SJCRH30 (cell line): ENCODE results near the gene TTC7B. TPM values are rescaled to one million over a fixed set of nuclear protein-coding genes. Genes with fewer than 3 reads are reported as not detected.
"Not testable (repeated sequence)": the region's sequence is repeated elsewhere in the genome, so short reads cannot be mapped to it uniquely, and the experiment has no call there.

Source experiments
- DNase-seq, 2 experiments: peaks; one replicate each; pipeline ENCODE4 v3.0.0-alpha.2; 2015 to 2020
- H3K27ac ChIP-seq: fragments of 250-450 bp; sonication (Bioruptor Pico); 2 replicates; pipeline ENCODE4 v1.5.1; 2020; ENCODE audit warnings: mild to moderate bottlenecking, moderate library complexity
- H3K27me3 ChIP-seq: fragments of 250-450 bp; sonication (Bioruptor Pico); 2 replicates; pipeline ENCODE4 v1.5.1; 2020; ENCODE audit warnings: mild to moderate bottlenecking, moderate library complexity
- H3K36me3 ChIP-seq: fragments of 250-450 bp; sonication (Bioruptor Pico); 2 replicates; pipeline ENCODE4 v1.5.1; 2020; ENCODE audit warnings: mild to moderate bottlenecking, moderate library complexity
- H3K4me1 ChIP-seq: fragments of 250-450 bp; sonication (Bioruptor Pico); 2 replicates; pipeline ENCODE4 v1.5.1; 2020; ENCODE audit warnings: mild to moderate bottlenecking, moderate library complexity
- H3K4me3 ChIP-seq: fragments of 250-450 bp; sonication (Bioruptor Pico); 2 replicates; pipeline ENCODE4 v1.5.1; 2020; ENCODE audit warnings: mild to moderate bottlenecking, moderate library complexity
- H3K9me3 ChIP-seq: fragments of 250-450 bp; sonication (Bioruptor Pico); replicated peaks from 2 replicates; pipeline ENCODE4 v1.5.1; 2020; ENCODE audit warnings: mild to moderate bottlenecking, moderate library complexity
- total RNA-seq: library from RNA; depleted of rRNA; stranded (reverse); fragments of >200 nt; shearing (Covaris generic); gene quantifications from 2 replicates; pipeline ENCODE4 v1.2.3, GENCODE V29; 2014

TTC7B gene
- total RNA-seq, 1 experiment from 2014 or later: 45.9 TPM

- DNase-seq: no peak
- H3K4me3 ChIP-seq: no peak overlapping the region
- no peaks in the 10 kb centered on the region for H3K9me3 ChIP-seq
- peaks cover 6% of the 10 kb centered on the region for H3K4me1 ChIP-seq
- H3K27ac ChIP-seq: no peak overlapping the region
- no peaks in the 10 kb centered on the region for H3K27me3 ChIP-seq
- no peaks in the 10 kb centered on the region for H3K36me3 ChIP-seq
Measured at GRCh38 chr14:90538716-90539495, 277.3 kb downstream of the TTC7B start.

- no peak overlapping the region for H3K27ac ChIP-seq
- H3K4me1 ChIP-seq: peaks cover 11% of the 10 kb centered on the region
- no peak for DNase-seq
- H3K36me3 ChIP-seq: no peaks in the 10 kb centered on the region
- no peaks in the 10 kb centered on the region for H3K9me3 ChIP-seq
- no peaks in the 10 kb centered on the region for H3K27me3 ChIP-seq
- H3K4me3 ChIP-seq: no peak overlapping the region
Measured at GRCh38 chr14:90538095-90538494, 278.1 kb downstream of the TTC7B start.

GRCh38 chr14:90536511-90537191 lies 279.6 kb downstream of the TTC7B start:
- Histone ChIP-seq H3K9me3 (no peaks in the 10 kb centered on the region), H3K4me1 (peaks cover 11% of the 10 kb centered on the region), H3K4me3 (no peak overlapping the region), H3K36me3 (no peaks in the 10 kb centered on the region), H3K27me3 (no peaks in the 10 kb centered on the region), H3K27ac (no peak overlapping the region)
- no peak for DNase-seq

- peaks cover 11% of the 10 kb centered on the region for H3K4me1 ChIP-seq
- no peak for DNase-seq
- H3K27ac ChIP-seq: no peak overlapping the region
- no peaks in the 10 kb centered on the region for H3K36me3 ChIP-seq
- no peak overlapping the region for H3K4me3 ChIP-seq
- no peaks in the 10 kb centered on the region for H3K27me3 ChIP-seq
- no peaks in the 10 kb centered on the region for H3K9me3 ChIP-seq
Measured at GRCh38 chr14:90536092-90536491, 280.1 kb downstream of the TTC7B start.

GRCh38 chr14:90535556-90536090 lies 280.6 kb downstream of the TTC7B start:
- DNase-seq: no peak
- H3K27ac ChIP-seq: no peak overlapping the region
- no peak overlapping the region for H3K4me3 ChIP-seq

GRCh38 chr14:90534838-90535555 lies 281.2 kb downstream of the TTC7B start:
- H3K4me3 ChIP-seq: no peak overlapping the region
- H3K9me3 ChIP-seq: no peaks in the 10 kb centered on the region
- H3K27ac ChIP-seq: no peak overlapping the region; the same call in 1 of the 2 replicates
- H3K4me1 ChIP-seq: peaks cover 11% of the 10 kb centered on the region
- no peaks in the 10 kb centered on the region for H3K36me3 ChIP-seq
- no peaks in the 10 kb centered on the region for H3K27me3 ChIP-seq
- DNase-seq: no peak

More at GRCh38 chr14:90535556-90536090, 280.6 kb downstream of the TTC7B start:
- peaks cover 11% of the 10 kb centered on the region for H3K4me1 ChIP-seq
- H3K9me3 ChIP-seq: no peaks in the 10 kb centered on the region
- no peaks in the 10 kb centered on the region for H3K27me3 ChIP-seq
- H3K36me3 ChIP-seq: no peaks in the 10 kb centered on the region

- H3K27me3 ChIP-seq: no peaks in the 10 kb centered on the region
- H3K27ac ChIP-seq: peak overlapping the region; percentile 54
- H3K9me3 ChIP-seq: no peaks in the 10 kb centered on the region
- no peak overlapping the region for H3K4me3 ChIP-seq
- H3K36me3 ChIP-seq: no peaks in the 10 kb centered on the region
- peak; percentile 57 to 63 for DNase-seq
- peaks cover 11% of the 10 kb centered on the region for H3K4me1 ChIP-seq
Measured at GRCh38 chr14:90534091-90534837, 282.0 kb downstream of the TTC7B start.

GRCh38 chr14:90533591-90534021 lies 282.6 kb downstream of the TTC7B start:
- Histone ChIP-seq H3K27ac (peak overlapping the region; percentile 54), H3K9me3 (no peaks in the 10 kb centered on the region), H3K4me1 (peaks cover 11% of the 10 kb centered on the region), H3K27me3 (no peaks in the 10 kb centered on the region), H3K36me3 (no peaks in the 10 kb centered on the region), H3K4me3 (no peak overlapping the region)
- no peak for DNase-seq

- Histone ChIP-seq H3K4me3 (no peak overlapping the region), H3K4me1 (peaks cover 11% of the 10 kb centered on the region), H3K27me3 (no peaks in the 10 kb centered on the region), H3K27ac (no peak overlapping the region), H3K9me3 (no peaks in the 10 kb centered on the region), H3K36me3 (no peaks in the 10 kb centered on the region)
- DNase-seq: no peak
Measured at GRCh38 chr14:90532826-90533525, 283.3 kb downstream of the TTC7B start.

- H3K4me3 ChIP-seq: no peak overlapping the region
- H3K9me3 ChIP-seq: no peaks in the 10 kb centered on the region; the same call in 1 of the 2 replicates
- H3K27me3 ChIP-seq: no peaks in the 10 kb centered on the region
- no peak for DNase-seq
- no peaks in the 10 kb centered on the region for H3K36me3 ChIP-seq
- peaks cover 11% of the 10 kb centered on the region for H3K4me1 ChIP-seq
- no peak overlapping the region for H3K27ac ChIP-seq
Measured at GRCh38 chr14:90531497-90531896, 284.7 kb downstream of the TTC7B start.

GRCh38 chr14:90530523-90530922 lies 285.7 kb downstream of the TTC7B start:
- no peaks in the 10 kb centered on the region for H3K36me3 ChIP-seq
- peaks cover 11% of the 10 kb centered on the region for H3K4me1 ChIP-seq

GRCh38 chr14:90527978-90528377 lies 288.3 kb downstream of the TTC7B start:
- H3K27me3 ChIP-seq: no peaks in the 10 kb centered on the region
- H3K27ac ChIP-seq: no peak overlapping the region
- no peak for DNase-seq
- H3K4me3 ChIP-seq: no peak overlapping the region
- H3K36me3 ChIP-seq: no peaks in the 10 kb centered on the region
- peaks cover 3% of the 10 kb centered on the region; the same call in 1 of the 2 replicates for H3K9me3 ChIP-seq
- H3K4me1 ChIP-seq: peaks cover 4% of the 10 kb centered on the region; the same call in 1 of the 2 replicates

More at GRCh38 chr14:90530523-90530922, 285.7 kb downstream of the TTC7B start:
- Histone ChIP-seq H3K4me3 (no peak overlapping the region), H3K27me3 (no peaks in the 10 kb centered on the region), H3K9me3 (peaks cover 3% of the 10 kb centered on the region; the same call in 1 of the 2 replicates), H3K27ac (no peak overlapping the region)
- no peak for DNase-seq

- not testable (repeated sequence) for H3K4me3 ChIP-seq, H3K27me3 ChIP-seq, H3K9me3 ChIP-seq, H3K4me1 ChIP-seq, DNase-seq, H3K27ac ChIP-seq, H3K36me3 ChIP-seq
Measured at GRCh38 chr14:90526536-90526935, 289.7 kb downstream of the TTC7B start.
